Kidney (tissue), 22 donors: ENCODE data around the gene NTHL1. TPM values are rescaled to one million over a fixed set of nuclear protein-coding genes. Genes with fewer than 3 reads are reported as not detected.

Experiments
- DNase-seq, 5 donors: peaks; one replicate each; pipeline ENCODE4 v3.0.0-alpha.2; 2013 to 2020
- FAIRE-seq: peaks from 2 replicates; lab custom pipeline; 2012; peaks lifted over from hg19 to GRCh38; lab: Jason Lieb, UNC
- H3K27ac ChIP-seq, 2 donors: one replicate each; pipeline ENCODE4 v1.7.0; 2013; ENCODE audit warnings: low read depth in 2 of 2, low read length in 2 of 2, inconsistent platforms in 1 of 2
- H3K27me3 ChIP-seq: one replicate; pipeline ENCODE4 v1.7.1; 2013; ENCODE audit warnings: low read length, inconsistent platforms; ENCODE audit not compliant: control insufficient read depth, insufficient read depth
- H3K36me3 ChIP-seq, 3 donors: one replicate each; pipeline versions ENCODE4 v1.7.0 to v1.7.1; 2013; ENCODE audit warnings: low read length in 3 of 3, control low read depth in 1 of 3, inconsistent platforms in 1 of 3; ENCODE audit not compliant: insufficient read depth in 3 of 3, control insufficient read depth in 2 of 3
- H3K4me1 ChIP-seq, 3 donors: one replicate each; pipeline versions ENCODE4 v1.7.0 to v1.7.1; 2013; ENCODE audit warnings: low read length in 3 of 3, inconsistent platforms in 1 of 3, low read depth in 1 of 3; ENCODE audit not compliant: control insufficient read depth in 2 of 3, insufficient read depth in 2 of 3
- H3K4me3 ChIP-seq, 3 donors: one replicate each; pipeline versions ENCODE4 v1.7.0 to v1.8.1; 2013; ENCODE audit warnings: low read length in 3 of 3, control low read depth in 1 of 3, inconsistent platforms in 1 of 3
- H3K9ac ChIP-seq, 3 donors: one replicate each; pipeline versions ENCODE4 v1.7.0 to v1.7.1; 2013; ENCODE audit warnings: low read length in 3 of 3, control low read depth in 1 of 3, inconsistent platforms in 1 of 3
- H3K9me3 ChIP-seq, 3 donors: one replicate each; pipeline versions ENCODE4 v1.7.0 to v1.7.1; 2013; ENCODE audit warnings: low read length in 3 of 3, control low read depth in 1 of 3, inconsistent platforms in 1 of 3; ENCODE audit not compliant: control insufficient read depth in 2 of 3, insufficient read depth in 1 of 3
- intact Hi-C: fragments of 100-400 bp; cut with DNase I; formaldehyde crosslinking; loops from one replicate; pipeline ENCODE4 v1.11.1; 2022
- long read RNA-seq, 10 donors: library from polyadenylated mRNA in 1 of 10; unstranded in 1 of 10; transcript quantifications; one replicate each; pipeline ENCODE4 v2.0.0 and lab custom pipeline, GENCODE V29; 2021 to 2026
- polyA plus RNA-seq: library from polyadenylated mRNA; stranded (reverse); fragments of 350-450 nt; fragmentation: Illumina TruSeq; extraction: RNeasy Lipid Tissue Mini Kit (QIAGEN cat#74804); gene quantifications from one replicate; pipeline ENCODE4 v1.2.3, GENCODE V29; 2014; ENCODE audit warnings: low read depth, low replicate concordance; ENCODE audit not compliant: insufficient read depth
- total RNA-seq: library from RNA; stranded (reverse); fragmentation: NEBNext Ultra II Directional; extraction: Animal tissue kit (Norgen Biotek cat#: 25700); gene quantifications from one replicate; pipeline ENCODE4 v1.2.1, GENCODE V29; 2021
- TF ChIP-seq, protein P1 (sequence below): IDR thresholded peaks from 3 replicates; pipeline ENCODE4 v1.5.1; 2012; ENCODE audit warnings: mild to moderate bottlenecking, moderate library complexity, borderline replicate concordance; ENCODE audit not compliant: insufficient read depth; ENCODE audit errors: extremely low read depth
- donor health status: control.
- donor health status: control.
- donor health status: control.
- donor health status: control.
- donor health status: control.
- donor health status: DM: yes; HTN: yes; CAD: no.
- donor health status: Normal renal cell carcinoma (clear cell type).

The NTHL1 gene
- total RNA-seq (15.3 TPM), polyA plus RNA-seq (36.0 TPM)
- long read RNA-seq, donor 1, transcript NTHL1-201 (6 exons, 1,067 nt) = major isoform, 11 of 15 reads
- long read RNA-seq, donor 1, partial matches to known transcripts = 0 of 15 reads
- long read RNA-seq, donor 1, other reads (novel, unspliced or antisense) = 0 of 15 reads
- long read RNA-seq, donor 2, transcript NTHL1-201 (6 exons, 1,067 nt) = major isoform, 5 of 7 reads
- long read RNA-seq, donor 2, partial matches to known transcripts = 0 of 7 reads
- long read RNA-seq, donor 2, other reads (novel, unspliced or antisense) = 0 of 7 reads
- long read RNA-seq, donor 3, transcript NTHL1-201 (6 exons, 1,067 nt) = major isoform, 9 of 14 reads
- long read RNA-seq, donor 3, partial matches to known transcripts = 0 of 14 reads
- long read RNA-seq, donor 3, other reads (novel, unspliced or antisense) = 0 of 14 reads
- long read RNA-seq, donor 4, transcript NTHL1-201 (6 exons, 1,067 nt) = major isoform, 6 of 9 reads
- long read RNA-seq, donor 4, partial matches to known transcripts = 0 of 9 reads
- long read RNA-seq, donor 4, other reads (novel, unspliced or antisense) = 0 of 9 reads
- long read RNA-seq, donor 5, partial matches to known transcripts = 0 of 3 reads
- long read RNA-seq, donor 5, other reads (novel, unspliced or antisense) = 0 of 3 reads
- long read RNA-seq, donor 6, transcript NTHL1-201 (6 exons, 1,067 nt) = major isoform, 13 of 17 reads
- long read RNA-seq, donor 6, partial matches to known transcripts = 0 of 17 reads
- long read RNA-seq, donor 6, other reads (novel, unspliced or antisense) = 0 of 17 reads
- long read RNA-seq, donor 7, transcript NTHL1-201 (6 exons, 1,067 nt) = major isoform, 7 of 12 reads
- long read RNA-seq, donor 7, partial matches to known transcripts = 1 of 12 reads
- long read RNA-seq, donor 7, other reads (novel, unspliced or antisense) = 1 of 12 reads
- long read RNA-seq, donor 8, transcript NTHL1-201 (6 exons, 1,067 nt) = major isoform, 11 of 112 reads
- long read RNA-seq, donor 8, partial matches to known transcripts = 95 of 112 reads
- long read RNA-seq, donor 8, other reads (novel, unspliced or antisense) = 0 of 112 reads
- long read RNA-seq, donor 9, partial matches to known transcripts = 0 of 4 reads
- long read RNA-seq, donor 9, other reads (novel, unspliced or antisense) = 0 of 4 reads
- long read RNA-seq, donor 10, transcript NTHL1-201 (6 exons, 1,067 nt) = major isoform, 7 of 12 reads
- long read RNA-seq, donor 10, partial matches to known transcripts = 0 of 12 reads
- long read RNA-seq, donor 10, other reads (novel, unspliced or antisense) = 0 of 12 reads

DNA sequence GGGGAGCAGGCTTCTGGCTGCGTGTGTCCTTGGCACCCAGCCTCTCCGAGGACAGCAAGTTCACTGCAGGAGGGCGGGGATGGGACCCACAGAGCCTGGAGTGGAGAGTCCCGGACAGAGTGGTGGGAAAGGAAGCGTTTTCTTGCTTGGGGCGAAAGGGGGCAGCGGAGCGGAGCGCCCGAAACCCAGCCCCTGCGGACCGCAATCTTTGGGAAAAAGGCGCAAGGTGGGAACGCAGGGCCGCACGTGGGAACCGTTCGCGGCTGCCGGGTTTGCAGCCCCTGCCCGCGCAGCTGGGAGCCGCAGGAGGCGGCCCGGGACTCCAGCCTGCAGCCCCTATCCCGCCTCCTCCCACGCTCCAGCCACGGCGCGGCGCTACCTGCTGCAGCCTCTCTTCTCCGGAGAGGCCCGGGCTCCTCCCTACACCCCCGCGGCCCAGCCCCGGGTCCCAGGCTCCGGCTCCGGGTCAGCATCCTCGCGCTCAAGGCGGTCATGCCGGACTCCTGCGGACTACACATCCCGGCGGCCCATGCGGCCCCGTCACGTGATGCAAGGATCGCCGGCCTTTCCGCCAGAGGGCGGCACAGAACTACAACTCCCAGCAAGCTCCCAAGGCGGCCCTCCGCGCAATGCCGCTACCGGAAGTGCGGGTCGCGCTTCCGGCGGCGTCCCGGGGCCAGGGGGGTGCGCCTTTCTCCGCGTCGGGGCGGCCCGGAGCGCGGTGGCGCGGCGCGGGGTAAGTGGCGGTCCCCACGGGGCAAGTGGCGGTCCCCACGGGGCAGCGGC is at the start of gene NTHL1, which contains the start of gene TSC2:
Gene NTHL1, minus strand, starts transcription at position 505 of the 786 bp plus-strand sequence. Its CDS starts 11 bp downstream, at position 494.
Gene TSC2, plus strand, starts transcription at position 656 of the 786 bp plus-strand sequence. CDS start 631 bp downstream, outside the sequence.
- Histone ChIP-seq H3K27me3 (no peaks in the 10 kb centered on the region), H3K27ac (peak within 1 kb of the TSS in 1 of 2 donors; percentile 23), H3K9ac (peak within 1 kb of the TSS; percentile 67 to 92 (median 67)), H3K4me3 (peak within 1 kb of the TSS; percentile 80 to 94 (median 87)), H3K4me1 (peaks cover 0 to 29% (median 4%) of the 10 kb centered on the region in 3 donors), H3K36me3 (peaks cover 0 to 11% (median 3%) of the 10 kb centered on the region in 3 donors), H3K9me3 (no peaks in the 10 kb centered on the region)
- TF ChIP-seq, protein P1, sequence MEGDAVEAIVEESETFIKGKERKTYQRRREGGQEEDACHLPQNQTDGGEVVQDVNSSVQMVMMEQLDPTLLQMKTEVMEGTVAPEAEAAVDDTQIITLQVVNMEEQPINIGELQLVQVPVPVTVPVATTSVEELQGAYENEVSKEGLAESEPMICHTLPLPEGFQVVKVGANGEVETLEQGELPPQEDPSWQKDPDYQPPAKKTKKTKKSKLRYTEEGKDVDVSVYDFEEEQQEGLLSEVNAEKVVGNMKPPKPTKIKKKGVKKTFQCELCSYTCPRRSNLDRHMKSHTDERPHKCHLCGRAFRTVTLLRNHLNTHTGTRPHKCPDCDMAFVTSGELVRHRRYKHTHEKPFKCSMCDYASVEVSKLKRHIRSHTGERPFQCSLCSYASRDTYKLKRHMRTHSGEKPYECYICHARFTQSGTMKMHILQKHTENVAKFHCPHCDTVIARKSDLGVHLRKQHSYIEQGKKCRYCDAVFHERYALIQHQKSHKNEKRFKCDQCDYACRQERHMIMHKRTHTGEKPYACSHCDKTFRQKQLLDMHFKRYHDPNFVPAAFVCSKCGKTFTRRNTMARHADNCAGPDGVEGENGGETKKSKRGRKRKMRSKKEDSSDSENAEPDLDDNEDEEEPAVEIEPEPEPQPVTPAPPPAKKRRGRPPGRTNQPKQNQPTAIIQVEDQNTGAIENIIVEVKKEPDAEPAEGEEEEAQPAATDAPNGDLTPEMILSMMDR = peak; percentile 63
- intact Hi-C loops = no loop called here
- peak; percentile 98 to 99 (median 98) for DNase-seq
- no peak for FAIRE-seq

DNA sequence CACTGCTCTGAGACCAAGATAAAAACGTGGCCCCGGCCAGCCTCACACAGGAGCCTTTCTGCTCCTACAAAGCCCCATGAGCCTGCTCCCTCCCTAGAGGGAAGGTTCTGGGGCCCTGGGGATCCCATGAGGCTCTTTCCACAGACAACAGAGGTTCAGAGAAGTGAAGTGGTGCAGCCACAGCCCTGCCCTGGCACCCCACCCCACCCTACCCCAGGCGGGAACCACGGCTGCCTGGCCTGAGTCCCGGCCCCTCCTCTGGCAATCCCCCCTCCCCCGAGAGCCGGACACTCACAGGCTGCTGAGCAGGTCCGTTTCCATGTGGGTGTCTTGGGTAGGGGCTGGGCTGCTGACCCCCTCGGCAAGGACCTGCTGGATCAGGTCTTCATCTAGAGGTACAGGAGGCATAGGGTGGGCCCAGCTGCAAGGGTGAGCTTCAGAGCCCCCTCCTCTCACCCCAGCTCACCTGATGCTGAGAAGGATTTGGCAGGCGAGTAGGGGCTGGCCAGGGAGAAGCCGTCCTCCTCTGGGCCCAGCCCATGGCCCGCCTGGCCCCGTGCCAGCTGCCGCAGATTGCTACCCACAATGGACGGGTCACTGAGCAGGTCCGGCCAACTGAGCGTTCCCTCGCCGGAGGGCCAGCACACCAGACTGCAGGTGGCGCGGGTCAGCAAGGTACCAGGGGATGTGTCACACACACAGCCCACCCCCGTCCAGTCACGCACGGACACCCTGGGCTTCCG is 49.4 kb upstream of the NTHL1 start:
- Histone ChIP-seq H3K27me3 (no peaks in the 10 kb centered on the region), H3K27ac (no peak overlapping the region), H3K36me3 (peaks cover 0 to 7% (median 2%) of the 10 kb centered on the region in 3 donors), H3K9ac (no peak overlapping the region), H3K4me3 (no peak overlapping the region), H3K4me1 (no peaks in the 10 kb centered on the region), H3K9me3 (no peaks in the 10 kb centered on the region)
- intact Hi-C loops = no loop called here
- TF ChIP-seq, protein P1 = no peak
- peak in 3 of 5 donors; percentile 37 to 96 (median 50) for DNase-seq
- FAIRE-seq = no peak
